Prostate gland (tissue), 2 donors: ENCODE results near the gene MOK. TPM values are rescaled to one million over a fixed set of nuclear protein-coding genes. Genes with fewer than 3 reads are reported as not detected.

ENCODE experiments used
- DNase-seq: peaks from one replicate; pipeline ENCODE4 v3.0.0-alpha.2; 2019; ENCODE audit warnings: low spot score
- H3K27ac ChIP-seq, 2 donors: fragments of 200-600 bp; sonication (generic); 2 replicates each; pipeline ENCODE4 v1.5.1; 2017 to 2019
- H3K27me3 ChIP-seq: fragments of 200-600 bp; sonication (generic); replicated peaks from 2 replicates; pipeline ENCODE4 v1.5.1; 2019; ENCODE audit not compliant: insufficient read depth
- H3K36me3 ChIP-seq, 2 donors: fragments of 200-600 bp; sonication (generic); 1 replicate in 1 of 2; 2 replicates in 1 of 2; pipeline versions ENCODE4 v1.5.1 to v1.8.1; 2017 to 2019
- H3K4me1 ChIP-seq: fragments of 200-600 bp; sonication (generic); replicated peaks from 2 replicates; pipeline ENCODE4 v1.5.1; 2019
- H3K4me3 ChIP-seq, 2 donors: fragments of 200-600 bp; sonication (generic); 2 replicates each; pipeline ENCODE4 v1.5.1; 2017 to 2019
- H3K9me3 ChIP-seq: fragments of 200-600 bp; sonication (generic); 2 replicates; pipeline ENCODE4 v1.5.1; 2017
- CTCF ChIP-seq, 4 experiments: fragments of 200-600 bp in 2 of 4; fragments of 450-650 bp in 2 of 4; sonication (generic) in 2 of 4; IDR thresholded peaks; 1 replicate in 3 of 4; 2 replicates in 1 of 4; pipeline ENCODE4 v1.5.1; 2016 to 2019; ENCODE audit warnings: antibody characterized with exemption in 4 of 4, mild to moderate bottlenecking in 2 of 4, moderate library complexity in 2 of 4
- POLR2A ChIP-seq: fragments of 450-650 bp; IDR thresholded peaks from one replicate; pipeline ENCODE4 v1.6.1; 2016; ENCODE audit warnings: antibody characterized with exemption, mild to moderate bottlenecking
- POLR2AphosphoS5 ChIP-seq: sonication (generic); formaldehyde crosslinking; IDR thresholded peaks from one replicate; pipeline ENCODE4 v1.6.1; 2017; ENCODE audit warnings: antibody characterized with exemption
- whole genome bisulfite sequencing: methylation state at CpG from one replicate; pipeline ENCODE4 v1.1.5; 2018; 5-methylcytosine and 5-hydroxymethylcytosine counted together
- intact Hi-C: fragments of 100-400 bp; cut with DNase I; formaldehyde crosslinking; loops from one replicate; pipeline ENCODE4 v1.14.2; 2022
- total RNA-seq, 2 donors: library from RNA; depleted of rRNA; stranded (reverse); fragments of >200 nt; gene quantifications; one replicate each; pipeline ENCODE4 v1.1.0, GENCODE V29; 2016

The MOK gene
- total RNA-seq, 2 donors from 2014 or later = 17.8 to 95.5 TPM

GRCh38 chr14:102215071-102215470 lies 89.9 kb downstream of the MOK start:
- TF ChIP-seq POLR2AphosphoS5 (peak; percentile 75), CTCF (IDR thresholded peaks at IDR 0.05) (no peak)
- peak; percentile 72 for DNase-seq
- Histone ChIP-seq H3K27me3 (no peaks in the 10 kb centered on the region), H3K9me3 (no peaks in the 10 kb centered on the region), H3K27ac (peak overlapping the region in 1 of 2 donors; percentile 23), H3K36me3 (no peaks in the 10 kb centered on the region), H3K4me3 (no peak overlapping the region), H3K4me1 (peaks cover 6% of the 10 kb centered on the region)
- intact Hi-C loops = no loop called here
- WGBS = 11% methylated on average over 12 of the region's 12 CpGs

GRCh38 chr14:102213984-102214658 lies 90.8 kb downstream of the MOK start:
- Histone ChIP-seq H3K36me3 (no peaks in the 10 kb centered on the region), H3K9me3 (no peaks in the 10 kb centered on the region), H3K4me1 (peaks cover 6% of the 10 kb centered on the region), H3K4me3 (no peak overlapping the region), H3K27ac (no peak overlapping the region), H3K27me3 (no peaks in the 10 kb centered on the region)
- intact Hi-C loops = no loop called here
- TF ChIP-seq POLR2A (no peak), CTCF (IDR thresholded peaks at IDR 0.05) (no peak), POLR2AphosphoS5 (no peak)
- no peak for DNase-seq
- 96% methylated on average over 25 of the region's 25 CpGs for WGBS

- Histone ChIP-seq H3K4me1 (peaks cover 6% of the 10 kb centered on the region), H3K27me3 (no peaks in the 10 kb centered on the region), H3K27ac (no peak overlapping the region), H3K36me3 (no peaks in the 10 kb centered on the region), H3K9me3 (no peaks in the 10 kb centered on the region), H3K4me3 (no peak overlapping the region)
- WGBS = 94% methylated on average over 10 of the region's 10 CpGs
- intact Hi-C loops = no loop called here
- DNase-seq = no peak
- TF ChIP-seq POLR2AphosphoS5 = no peak
- no peak for TF ChIP-seq CTCF (IDR thresholded peaks at IDR 0.05)
- TF ChIP-seq POLR2A = no peak
Measured at GRCh38 chr14:102213470-102213869, 91.5 kb downstream of the MOK start.

- Histone ChIP-seq H3K36me3 (no peaks in the 10 kb centered on the region), H3K4me1 (peaks cover 6% of the 10 kb centered on the region), H3K27me3 (no peaks in the 10 kb centered on the region), H3K4me3 (no peak overlapping the region), H3K27ac (no peak overlapping the region), H3K9me3 (no peaks in the 10 kb centered on the region)
- intact Hi-C loops = no loop called here
- TF ChIP-seq POLR2A = no peak
- TF ChIP-seq POLR2AphosphoS5 = no peak
- no peak for TF ChIP-seq CTCF (IDR thresholded peaks at IDR 0.05)
- WGBS = 91% methylated on average over 10 of the region's 10 CpGs
- DNase-seq = no peak
Measured at GRCh38 chr14:102212845-102213244, 92.1 kb downstream of the MOK start.

- Histone ChIP-seq H3K36me3 (no peaks in the 10 kb centered on the region), H3K4me1 (peaks cover 6% of the 10 kb centered on the region), H3K27me3 (no peaks in the 10 kb centered on the region), H3K27ac (no peak overlapping the region), H3K4me3 (no peak overlapping the region), H3K9me3 (no peaks in the 10 kb centered on the region)
- 92% methylated on average over 8 of the region's 8 CpGs for WGBS
- DNase-seq = no peak
- intact Hi-C loops = no loop called here
- no peak for TF ChIP-seq CTCF (IDR thresholded peaks at IDR 0.05)
- no peak for TF ChIP-seq POLR2A
- TF ChIP-seq POLR2AphosphoS5 = no peak
Measured at GRCh38 chr14:102212356-102212755, 92.6 kb downstream of the MOK start.
